GM13976 (cell line): ENCODE data around the gene PIF1.

Source experiments
- DNase-seq: peaks from one replicate; pipeline ENCODE4 v3.0.0; 2012; ENCODE audit warnings: low spot score
- CTCF ChIP-seq: IDR thresholded peaks from 2 replicates; pipeline ENCODE4 v1.5.1; 2012; ENCODE audit warnings: borderline replicate concordance, mild to moderate bottlenecking; ENCODE audit not compliant: insufficient read depth; ENCODE audit errors: extremely low read depth, missing control alignments, control extremely low read depth
- in situ Hi-C: fragments of 300-500 bp; cut with MboI; formaldehyde crosslinking; loops from one replicate; pipeline ENCODE4 v1.12.0; 2022; ENCODE audit warnings: low sequenced_read_pairs, mixed read lengths, inconsistent platforms; ENCODE audit not compliant: unreplicated experiment

Gene PIF1

GRCh38 chr15:64776402-64776786, 49.1 kb downstream of the PIF1 start:
- no peak for TF ChIP-seq CTCF
- no peak for DNase-seq
- in situ Hi-C loops = no loop called here

- TF ChIP-seq CTCF = no peak
- in situ Hi-C loops = no loop called here
- DNase-seq = peak; percentile 73
These were observed 49.7 kb downstream of the PIF1 start, which contains the start of gene RBPMS2 for GRCh38 chr15:64775551-64776401. Gene RBPMS2 (minus strand): TSS chr15:64775589. CDS start chr15:64775319, 270 bp downstream.

GRCh38 chr15:64774629-64775493, 50.6 kb downstream of the PIF1 start:
- in situ Hi-C loops = no loop called here
- no peak for DNase-seq
- TF ChIP-seq CTCF = no peak

GRCh38 chr15:64774037-64774628, 51.3 kb downstream of the PIF1 start:
- in situ Hi-C loops = no loop called here
- DNase-seq = no peak
- TF ChIP-seq CTCF = no peak

GRCh38 chr15:64773606-64774005, 51.8 kb downstream of the PIF1 start:
- DNase-seq = no peak
- in situ Hi-C loops = no loop called here
- TF ChIP-seq CTCF = no peak

GRCh38 chr15:64772964-64773363, 52.5 kb downstream of the PIF1 start:
- DNase-seq = no peak
- TF ChIP-seq CTCF = no peak
- in situ Hi-C loops = no loop called here
